ENCODE data around the gene FAM83D. TPM values are rescaled to one million over a fixed set of nuclear protein-coding genes. Genes with fewer than 3 reads are reported as not detected.
"Not testable (repeated sequence)": the region's sequence is repeated elsewhere in the genome, so short reads cannot be mapped to it uniquely, and the experiment has no call there.

The FAM83D gene
- total RNA-seq, 4 donors from 2014 or later: 0.93 to 3.2 (median 1.3) TPM

DNA sequence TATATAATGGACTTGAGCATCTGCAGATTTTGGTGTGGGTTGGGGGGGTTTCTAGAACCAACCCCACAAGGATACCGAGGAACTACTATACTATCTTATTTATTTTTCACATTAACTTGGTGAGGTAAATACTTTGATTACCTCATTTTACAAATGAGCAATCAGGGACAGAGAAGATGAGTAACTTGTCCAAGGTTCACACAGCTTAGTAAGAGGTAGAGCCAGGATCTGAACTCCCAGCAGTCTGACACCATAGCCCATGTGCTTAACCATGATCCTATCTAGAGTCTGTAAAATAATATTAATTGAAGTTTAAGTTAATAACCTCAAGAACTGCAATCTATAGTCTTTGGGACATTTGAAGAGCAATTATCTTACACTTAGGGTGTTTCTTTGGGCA is 64.5 kb downstream of the FAM83D start:
- TF ChIP-seq, protein P1, sequence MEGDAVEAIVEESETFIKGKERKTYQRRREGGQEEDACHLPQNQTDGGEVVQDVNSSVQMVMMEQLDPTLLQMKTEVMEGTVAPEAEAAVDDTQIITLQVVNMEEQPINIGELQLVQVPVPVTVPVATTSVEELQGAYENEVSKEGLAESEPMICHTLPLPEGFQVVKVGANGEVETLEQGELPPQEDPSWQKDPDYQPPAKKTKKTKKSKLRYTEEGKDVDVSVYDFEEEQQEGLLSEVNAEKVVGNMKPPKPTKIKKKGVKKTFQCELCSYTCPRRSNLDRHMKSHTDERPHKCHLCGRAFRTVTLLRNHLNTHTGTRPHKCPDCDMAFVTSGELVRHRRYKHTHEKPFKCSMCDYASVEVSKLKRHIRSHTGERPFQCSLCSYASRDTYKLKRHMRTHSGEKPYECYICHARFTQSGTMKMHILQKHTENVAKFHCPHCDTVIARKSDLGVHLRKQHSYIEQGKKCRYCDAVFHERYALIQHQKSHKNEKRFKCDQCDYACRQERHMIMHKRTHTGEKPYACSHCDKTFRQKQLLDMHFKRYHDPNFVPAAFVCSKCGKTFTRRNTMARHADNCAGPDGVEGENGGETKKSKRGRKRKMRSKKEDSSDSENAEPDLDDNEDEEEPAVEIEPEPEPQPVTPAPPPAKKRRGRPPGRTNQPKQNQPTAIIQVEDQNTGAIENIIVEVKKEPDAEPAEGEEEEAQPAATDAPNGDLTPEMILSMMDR (IDR thresholded peaks at IDR 0.05): no peak
- ATAC-seq (ENCODE audit: low FRiP score) (no peak), DNase-seq (ENCODE audit: low spot score) (no peak)

DNA sequence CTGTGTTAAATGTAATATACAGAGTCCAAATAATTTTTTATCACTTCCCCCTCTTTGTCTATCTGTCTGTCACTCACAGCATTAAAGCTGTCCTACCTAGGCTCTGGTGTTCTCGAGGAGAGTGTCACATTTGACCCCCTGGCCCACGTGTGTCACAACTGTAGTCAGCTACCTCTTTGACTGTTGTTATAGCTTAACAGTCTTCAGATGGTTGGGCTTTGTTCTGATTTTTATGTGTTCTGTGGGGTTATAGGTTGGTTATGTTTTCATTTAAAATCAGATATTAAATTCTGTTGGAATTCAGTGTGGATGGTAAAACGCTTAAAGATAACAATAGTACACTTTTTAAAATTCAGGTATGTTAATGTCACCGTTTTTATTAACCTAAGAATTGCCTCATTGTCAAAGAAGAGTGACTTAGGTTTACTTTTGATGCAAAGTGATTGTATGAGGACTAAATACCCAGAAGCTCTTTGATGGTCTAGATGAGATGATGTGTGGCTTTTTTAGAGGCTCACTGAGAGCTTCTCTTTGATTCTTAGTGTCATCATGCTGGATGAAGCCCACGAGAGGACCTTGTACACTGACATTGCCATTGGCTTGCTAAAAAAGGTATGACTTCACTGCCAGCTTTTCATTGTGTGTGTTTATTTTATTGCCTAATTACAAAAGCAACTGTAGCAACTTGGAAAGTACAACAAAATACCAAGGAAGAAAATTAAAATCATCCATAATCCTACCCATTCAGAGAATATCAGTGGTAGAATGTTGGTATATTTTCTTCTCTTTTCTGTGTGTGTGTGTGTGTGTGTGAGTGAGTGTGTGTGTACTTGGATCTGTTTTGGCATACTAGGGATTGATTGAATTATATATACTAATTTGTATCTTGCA is 65.8 kb downstream of the FAM83D start:
- TF ChIP-seq, protein P1 (IDR thresholded peaks at IDR 0.05): no peak
- DNase-seq (ENCODE audit: low spot score) (no peak), ATAC-seq (ENCODE audit: low FRiP score) (no peak)

DNA sequence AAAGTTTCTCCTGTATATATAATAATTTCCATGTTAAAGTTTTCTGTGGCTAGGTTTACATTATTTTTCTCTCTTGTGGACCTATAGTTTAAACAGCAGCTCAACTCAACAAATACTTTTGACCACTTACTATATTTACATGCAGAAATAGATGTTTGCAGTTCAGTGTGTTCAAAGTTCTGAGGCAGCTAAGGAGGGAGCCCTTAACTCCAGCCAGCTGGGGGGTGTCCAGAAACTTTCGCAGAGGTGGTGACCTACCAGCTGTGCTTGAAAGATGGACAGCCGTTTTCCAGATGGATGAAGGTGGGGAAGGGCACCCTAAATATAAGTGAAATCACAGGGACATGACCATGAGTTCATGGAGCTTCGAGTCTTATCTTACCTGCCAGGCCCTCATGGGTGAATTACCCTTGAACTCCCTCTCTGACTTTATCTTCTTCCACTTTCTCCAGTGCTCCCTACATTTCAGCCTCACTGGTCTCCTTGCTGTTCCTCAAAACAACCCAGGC is 69.4 kb downstream of the FAM83D start:
- DNase-seq (ENCODE audit: low spot score) (no peak), ATAC-seq (ENCODE audit: low FRiP score) (no peak)
- TF ChIP-seq, protein P1 (IDR thresholded peaks at IDR 0.05): no peak

DNA sequence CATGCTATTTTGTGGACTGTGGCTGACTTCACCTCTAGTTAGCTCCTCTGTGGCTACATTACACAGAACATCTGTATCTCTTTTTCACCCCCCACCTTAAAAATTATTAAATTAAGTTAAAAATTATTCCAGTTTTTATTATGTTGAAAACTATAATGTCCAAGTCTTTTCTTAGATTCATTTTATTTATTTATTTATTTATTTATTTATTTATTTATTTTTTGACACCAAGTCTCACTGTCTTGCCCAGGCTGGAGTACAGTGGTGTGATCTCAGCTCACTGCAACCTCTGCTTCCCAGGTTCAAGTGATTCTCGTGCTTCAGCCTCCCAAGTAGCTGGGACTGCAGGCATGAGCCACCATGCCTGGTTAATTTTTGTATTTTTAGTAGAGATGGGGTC is 70.6 kb downstream of the FAM83D start:
- not testable (repeated sequence) for ATAC-seq (ENCODE audit: low FRiP score); DNase-seq (ENCODE audit: low spot score)

DNA sequence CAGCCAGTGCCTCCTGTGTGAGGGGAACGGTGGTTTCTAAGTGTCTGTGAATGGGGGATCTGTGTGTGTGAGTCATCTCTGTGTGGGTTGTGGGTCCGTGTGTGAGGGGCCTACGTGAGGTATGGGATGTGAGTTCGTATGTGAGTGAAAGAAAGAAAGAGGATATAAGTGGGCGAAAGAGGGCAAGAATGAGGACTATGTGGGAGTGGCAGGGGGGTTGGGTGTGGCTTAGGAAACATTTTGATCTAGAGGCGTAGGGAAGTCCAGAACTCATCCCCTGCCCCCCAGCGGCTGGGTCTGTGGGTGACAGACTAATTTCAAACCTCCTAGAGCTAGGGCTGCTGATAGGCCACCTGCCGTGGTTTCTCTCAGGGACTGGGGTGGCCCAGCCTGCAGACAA is 71.4 kb downstream of the FAM83D start:
- ATAC-seq (ENCODE audit: low FRiP score): no peak
- no peak for DNase-seq (ENCODE audit: low spot score)
- TF ChIP-seq, protein P1 (IDR thresholded peaks at IDR 0.05): no peak

DNA sequence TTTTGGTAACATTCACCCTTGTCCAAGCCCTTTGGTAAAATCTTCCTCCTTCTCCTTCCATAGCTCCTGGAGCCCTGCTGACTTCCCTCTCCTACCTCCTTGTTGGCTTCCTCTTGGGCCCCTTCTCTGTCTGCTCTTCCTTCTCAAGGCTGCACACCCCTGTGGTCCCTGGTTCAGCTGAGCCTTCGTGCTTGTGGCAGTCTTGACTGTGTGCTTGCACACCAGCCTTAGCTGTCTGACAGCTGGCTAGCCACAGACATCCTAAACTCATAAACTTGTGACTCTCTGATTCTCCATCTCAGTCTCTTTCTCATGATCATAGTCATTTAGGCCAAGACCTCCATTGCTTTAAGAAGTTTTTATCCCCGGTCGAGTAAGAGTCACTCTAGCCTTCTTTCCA is 73.0 kb downstream of the FAM83D start:
- TF ChIP-seq, protein P1 (IDR thresholded peaks at IDR 0.05): no peak
- DNase-seq (ENCODE audit: low spot score) (no peak), ATAC-seq (ENCODE audit: low FRiP score) (no peak)

DNA sequence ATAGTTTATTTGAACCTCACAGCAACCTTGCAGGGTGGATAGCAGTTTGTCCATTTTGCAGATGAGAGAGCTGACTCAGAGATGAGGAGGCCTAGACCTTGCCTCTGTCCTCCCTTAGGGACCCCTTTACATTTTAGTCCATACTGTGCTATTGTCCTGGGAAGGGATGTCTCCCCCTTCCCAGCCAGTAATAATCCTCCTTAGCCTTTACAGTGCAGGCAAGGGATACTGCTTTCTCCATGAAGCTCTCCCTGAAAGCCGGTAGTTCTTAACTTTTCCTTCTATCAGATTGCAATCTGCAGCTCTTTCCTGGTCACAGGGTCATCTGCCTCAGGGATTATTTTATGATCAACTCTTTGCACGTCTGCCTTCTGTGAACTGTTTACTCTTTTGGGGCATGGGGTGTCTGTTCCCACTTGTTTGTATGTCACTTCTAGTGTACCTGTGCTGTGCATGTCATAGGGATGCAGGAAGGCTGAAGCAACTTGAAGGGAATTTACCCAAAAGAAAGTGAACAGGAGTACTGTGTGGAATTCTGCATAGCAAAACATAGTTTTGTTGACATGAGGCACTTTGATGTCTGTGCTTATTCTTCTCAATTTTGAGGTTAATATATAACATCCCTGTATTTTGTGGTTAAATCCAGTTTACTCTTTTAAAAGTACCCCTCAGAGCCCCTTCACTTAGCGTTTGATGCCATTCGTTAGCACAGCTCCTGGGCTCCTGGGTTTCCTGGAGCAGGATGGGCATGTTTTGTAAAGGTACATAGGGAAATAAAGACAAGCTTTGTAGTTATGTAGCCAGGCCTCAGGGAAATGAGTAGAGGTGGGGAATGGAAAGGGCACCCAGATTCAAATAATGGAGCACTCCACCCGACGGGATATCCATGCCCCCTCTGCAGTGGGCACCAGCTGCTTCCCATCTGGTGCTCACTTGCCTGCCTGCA is 74.0 kb downstream of the FAM83D start:
- ATAC-seq (ENCODE audit: low FRiP score) (no peak), DNase-seq (ENCODE audit: low spot score) (no peak)
- TF ChIP-seq, protein P1 (IDR thresholded peaks at IDR 0.05): no peak
